Femur (tissue), 1 donor: Measurements from ENCODE around the gene PDLIM5.

Experiments used
- DNase-seq: peaks from one replicate; pipeline ENCODE4 v3.0.0-alpha.2; 2017

The PDLIM5 gene

DNA sequence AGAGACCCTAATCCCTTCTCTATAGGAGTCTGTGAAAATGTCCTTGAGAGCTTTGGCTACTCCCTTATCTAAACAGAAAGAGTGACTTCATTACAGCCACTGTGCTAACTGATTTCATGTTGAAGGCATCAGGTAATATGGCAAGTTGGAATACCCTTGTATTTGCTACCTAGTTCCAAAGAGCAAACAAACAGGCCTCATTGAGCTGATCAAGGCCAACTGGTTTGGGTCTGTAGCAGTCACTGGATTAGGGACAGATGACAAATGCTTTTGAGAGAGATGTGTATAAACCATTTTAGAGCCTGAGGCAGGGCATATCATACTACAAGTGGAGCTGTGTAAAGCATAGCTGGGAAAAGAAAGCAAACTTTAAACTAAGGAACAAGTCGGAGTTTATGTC is 22.9 kb upstream of the PDLIM5 start:
- DNase-seq: no peak

DNA sequence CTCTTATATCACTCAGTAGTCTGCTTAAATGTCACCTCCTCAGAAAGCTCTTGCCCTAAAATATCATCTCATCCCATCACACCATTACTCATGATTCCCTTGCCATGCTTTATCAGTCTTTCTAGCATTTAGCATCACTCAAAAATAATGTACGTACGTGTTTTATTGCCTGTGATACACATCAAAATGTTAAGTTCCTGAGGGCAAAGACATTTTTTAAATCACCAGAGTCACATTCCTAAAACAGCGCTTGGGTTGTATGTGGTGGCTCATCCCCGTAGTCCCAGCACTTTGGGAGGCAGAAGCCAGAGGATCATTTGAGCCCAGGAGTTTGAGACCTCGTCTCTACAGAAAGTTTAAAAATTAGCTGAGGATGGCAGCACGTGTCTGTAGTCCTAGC is 21.3 kb upstream of the PDLIM5 start:
- no peak for DNase-seq

DNA sequence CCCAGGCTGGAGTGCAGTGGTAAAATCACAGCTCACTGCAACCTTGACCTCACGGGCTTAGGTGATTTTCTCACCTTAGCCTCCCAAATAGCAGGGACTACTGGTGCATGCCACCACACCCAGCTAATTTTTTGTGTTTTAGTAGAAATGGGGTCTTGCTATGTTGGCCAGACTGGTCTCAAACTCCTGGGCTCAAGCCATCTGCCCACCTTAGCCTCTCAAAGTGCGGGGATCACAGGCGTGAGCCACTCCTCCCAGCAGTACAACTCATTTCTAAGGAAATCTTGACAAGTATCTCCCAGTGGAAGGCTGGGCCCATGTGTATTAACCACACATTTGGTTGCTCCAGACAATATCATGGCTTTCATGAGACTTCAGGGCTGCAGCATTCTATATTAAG is 20.4 kb upstream of the PDLIM5 start:
- no peak for DNase-seq

DNA sequence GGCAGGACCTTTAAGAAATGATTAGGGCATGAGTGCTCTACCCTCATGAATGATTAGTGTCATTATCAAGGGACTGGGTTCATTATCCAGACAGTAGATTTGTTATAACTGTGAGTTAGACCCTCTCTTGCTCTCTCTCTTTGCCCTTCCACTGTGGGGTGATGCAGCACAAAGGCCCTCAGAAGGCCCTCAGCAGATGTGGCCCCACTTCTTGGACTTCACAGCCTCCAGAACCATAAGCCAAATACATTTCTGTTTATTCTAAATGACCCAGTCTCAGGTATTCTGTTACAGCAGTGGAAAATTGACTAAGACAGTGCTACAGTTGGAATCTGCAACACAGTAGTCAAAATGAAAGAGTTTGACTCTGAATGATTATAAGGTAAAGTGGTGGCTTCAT is 17.2 kb upstream of the PDLIM5 start:
- no peak for DNase-seq

DNA sequence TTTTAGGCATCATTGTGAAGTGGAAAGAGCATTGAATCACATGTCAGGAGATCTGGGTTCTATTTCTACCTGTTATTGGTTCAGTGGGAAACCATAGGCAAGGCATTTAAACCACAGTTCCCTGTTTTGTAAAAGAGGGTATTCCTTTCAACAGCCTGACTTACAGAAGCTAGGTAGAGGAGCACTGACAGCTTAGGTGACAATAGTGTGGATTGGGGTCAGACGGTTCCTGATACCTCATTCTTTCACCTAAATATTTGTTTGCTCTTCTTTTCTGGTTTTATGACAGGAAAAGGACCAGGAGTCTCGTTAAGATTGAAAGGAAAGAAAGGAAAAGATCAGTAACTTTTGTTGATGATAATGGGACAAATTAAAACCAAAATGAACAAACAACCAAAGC is 15.9 kb upstream of the PDLIM5 start:
- no peak for DNase-seq

DNA sequence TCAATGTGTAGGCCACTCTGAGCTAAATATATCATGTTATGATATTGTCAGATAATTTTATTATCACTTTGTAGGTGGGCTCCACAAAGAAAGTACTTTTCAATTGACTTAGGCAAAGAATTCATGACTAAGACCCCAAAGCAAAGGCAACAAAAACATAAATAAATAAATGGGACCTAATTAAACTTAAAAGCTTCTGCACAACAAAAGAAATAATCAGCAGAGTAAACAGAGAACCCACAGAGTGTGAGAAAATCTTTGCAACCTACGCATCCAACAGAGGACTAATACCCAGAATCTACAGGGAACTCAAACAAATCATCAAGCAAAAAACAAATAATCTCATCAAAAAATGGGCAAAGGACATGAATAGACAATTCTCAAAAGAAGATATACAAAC is 15.2 kb upstream of the PDLIM5 start:
- DNase-seq: no peak

DNA sequence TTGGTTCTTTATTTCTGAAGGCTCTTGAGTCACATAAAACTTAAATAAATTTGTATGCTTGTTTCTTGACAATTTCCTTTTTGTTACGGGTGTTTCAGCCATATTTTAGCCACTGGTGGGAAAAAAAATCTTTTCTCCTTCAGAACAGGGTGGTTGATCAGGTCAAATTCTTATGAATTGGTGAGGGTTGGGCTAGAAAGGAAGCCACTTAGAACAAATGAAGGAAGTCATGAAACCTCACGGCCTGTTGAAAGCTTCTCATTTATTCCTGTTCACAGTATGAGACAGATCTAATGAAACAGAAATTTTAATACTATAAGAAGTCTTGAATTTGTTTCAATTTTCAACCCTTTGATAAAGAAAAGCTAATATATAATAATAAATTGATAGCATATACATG is 12.1 kb upstream of the PDLIM5 start:
- DNase-seq: no peak

DNA sequence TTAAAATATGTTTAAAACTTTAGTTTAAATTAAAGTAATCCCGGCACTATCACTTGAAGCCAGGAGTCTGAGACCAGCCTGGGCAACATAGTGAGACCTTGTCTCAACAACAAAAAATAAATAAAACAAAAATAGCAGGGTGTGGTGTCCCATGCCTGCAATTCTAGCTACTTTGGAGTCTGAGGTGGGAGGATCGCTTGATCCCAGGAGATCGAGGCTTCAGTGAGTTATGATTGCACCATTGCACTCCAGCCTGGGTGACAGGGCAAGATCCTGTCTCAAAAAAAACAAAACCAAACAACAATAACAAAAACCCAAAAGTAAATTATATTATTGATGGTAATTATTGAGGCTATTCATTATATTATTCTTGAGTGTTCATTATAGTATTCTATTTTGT is 9.9 kb upstream of the PDLIM5 start:
- DNase-seq: no peak

DNA sequence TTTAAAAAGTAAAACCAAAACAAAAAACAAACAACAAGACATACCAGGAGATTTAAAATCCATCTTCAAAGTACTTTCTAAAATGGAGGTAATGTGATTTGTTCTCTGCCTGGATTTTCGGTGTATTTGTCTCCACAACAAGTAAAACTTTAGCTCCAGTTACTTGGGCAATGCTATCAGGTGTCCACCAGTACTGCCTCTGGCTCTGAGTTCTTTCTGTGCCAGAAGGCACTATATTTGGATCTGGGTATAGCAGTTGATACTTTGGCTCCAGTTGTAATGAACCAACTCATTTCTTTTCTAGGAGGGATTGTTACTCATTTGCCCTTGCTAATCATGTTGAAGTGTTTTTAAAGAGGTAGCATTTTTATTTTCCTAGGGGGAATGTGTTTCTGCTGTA is 9.5 kb upstream of the PDLIM5 start:
- DNase-seq: no peak

DNA sequence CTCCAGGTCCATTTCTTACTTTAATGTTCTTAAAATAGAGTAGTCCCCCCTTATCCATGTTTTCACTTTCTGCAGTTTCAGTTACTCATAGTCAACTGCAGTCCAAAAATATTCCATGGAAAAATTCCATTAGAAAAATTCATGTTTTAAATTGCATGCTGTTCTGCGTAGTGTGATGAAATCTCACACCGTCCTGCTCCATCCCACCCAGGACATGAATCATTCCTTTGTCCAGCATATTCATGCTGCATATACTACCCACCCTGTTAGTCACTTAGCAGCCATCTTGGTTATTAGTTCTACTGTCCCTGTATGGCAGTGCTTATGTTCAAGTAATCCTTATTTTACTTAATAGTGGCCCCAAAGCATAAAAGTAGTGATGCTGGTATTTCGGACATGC is 5.4 kb upstream of the PDLIM5 start:
- no peak for DNase-seq

DNA sequence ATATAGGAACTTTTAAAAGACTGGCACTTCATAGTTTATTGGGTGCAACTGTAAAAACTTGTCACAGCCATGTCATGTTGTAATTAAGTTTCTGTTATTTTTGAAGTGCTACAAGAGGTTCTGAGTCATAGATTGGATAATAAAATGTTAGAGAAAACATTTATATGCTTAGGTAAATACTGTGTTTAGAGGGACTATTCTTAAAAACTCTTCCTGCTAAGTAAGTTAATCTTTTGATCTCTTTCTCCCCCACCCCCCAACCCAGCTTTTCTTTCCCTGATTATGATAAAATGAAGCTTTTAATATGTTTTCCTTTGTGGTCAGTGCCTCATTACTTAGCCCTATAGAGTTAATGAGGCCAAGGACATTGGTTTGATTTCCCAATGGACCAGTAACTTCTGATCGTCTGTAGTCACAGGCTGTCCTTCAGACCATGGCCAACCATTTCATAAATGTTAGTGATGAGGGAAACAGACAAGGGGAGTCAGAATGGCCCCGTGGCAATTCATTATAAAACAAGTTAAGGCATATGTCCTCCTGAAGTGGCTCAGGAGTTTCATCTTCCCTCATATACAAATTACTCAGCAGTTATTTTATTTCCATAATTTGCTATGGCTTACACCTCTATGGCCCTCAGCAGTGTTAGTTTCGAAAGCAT is 3.9 kb upstream of the PDLIM5 start:
- no peak for DNase-seq

DNA sequence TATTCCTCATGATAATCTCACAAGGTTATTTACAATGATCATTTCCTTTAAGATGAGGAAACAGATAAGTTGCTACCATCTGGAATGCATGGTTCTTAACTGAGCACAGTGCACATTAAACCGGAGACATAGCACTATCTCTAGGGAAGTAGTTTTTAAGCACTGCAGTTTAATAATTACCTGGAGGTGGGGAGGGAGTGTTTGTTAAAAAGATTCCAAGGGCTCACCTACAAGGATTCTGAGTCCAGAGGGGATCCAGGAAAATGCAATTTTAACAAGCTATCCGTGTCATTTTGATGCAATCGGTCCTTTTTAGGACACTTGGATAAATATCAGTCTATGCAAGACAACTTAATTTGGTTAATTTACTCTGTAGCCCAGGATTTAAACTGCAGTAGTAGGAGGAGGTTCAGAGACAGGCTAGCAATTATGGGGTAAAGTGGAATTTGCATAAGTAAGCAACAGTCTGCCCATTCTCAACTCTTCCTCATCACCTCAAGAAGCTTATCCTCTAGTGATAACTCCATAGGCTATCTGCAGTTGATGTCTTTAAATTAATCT is 2.8 kb upstream of the PDLIM5 start:
- DNase-seq: no peak

DNA sequence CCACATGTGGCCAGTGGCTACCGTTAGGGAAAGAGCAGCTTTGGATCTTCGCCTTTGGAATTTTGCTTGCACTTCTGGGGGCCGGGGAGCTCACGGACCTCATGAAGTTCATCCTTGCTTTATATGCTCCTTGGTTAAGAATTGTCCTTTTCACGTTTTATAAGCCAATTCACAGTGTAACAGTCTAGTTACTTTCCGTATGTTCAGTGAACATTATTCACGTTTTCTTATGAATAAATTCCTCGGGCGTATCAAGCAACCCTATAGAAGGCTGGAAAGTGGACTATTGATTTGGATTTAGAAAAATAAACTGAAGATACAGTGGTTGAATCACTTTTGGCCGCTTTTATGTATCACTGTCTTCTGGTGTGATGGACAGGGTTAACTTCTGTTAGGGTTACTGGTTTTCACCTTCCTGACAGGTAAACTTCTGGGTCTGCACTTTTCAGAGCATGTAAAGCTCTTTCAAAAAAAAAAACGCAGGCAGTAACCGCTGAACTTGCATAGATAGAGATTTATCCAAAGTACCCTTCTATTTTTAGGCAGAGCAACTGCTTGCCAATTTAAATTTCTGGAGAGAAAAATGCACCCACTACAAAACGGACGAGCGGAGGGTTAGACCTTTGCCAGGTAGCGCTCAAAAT is 569 bp upstream of the PDLIM5 start:
- no peak for DNase-seq

DNA sequence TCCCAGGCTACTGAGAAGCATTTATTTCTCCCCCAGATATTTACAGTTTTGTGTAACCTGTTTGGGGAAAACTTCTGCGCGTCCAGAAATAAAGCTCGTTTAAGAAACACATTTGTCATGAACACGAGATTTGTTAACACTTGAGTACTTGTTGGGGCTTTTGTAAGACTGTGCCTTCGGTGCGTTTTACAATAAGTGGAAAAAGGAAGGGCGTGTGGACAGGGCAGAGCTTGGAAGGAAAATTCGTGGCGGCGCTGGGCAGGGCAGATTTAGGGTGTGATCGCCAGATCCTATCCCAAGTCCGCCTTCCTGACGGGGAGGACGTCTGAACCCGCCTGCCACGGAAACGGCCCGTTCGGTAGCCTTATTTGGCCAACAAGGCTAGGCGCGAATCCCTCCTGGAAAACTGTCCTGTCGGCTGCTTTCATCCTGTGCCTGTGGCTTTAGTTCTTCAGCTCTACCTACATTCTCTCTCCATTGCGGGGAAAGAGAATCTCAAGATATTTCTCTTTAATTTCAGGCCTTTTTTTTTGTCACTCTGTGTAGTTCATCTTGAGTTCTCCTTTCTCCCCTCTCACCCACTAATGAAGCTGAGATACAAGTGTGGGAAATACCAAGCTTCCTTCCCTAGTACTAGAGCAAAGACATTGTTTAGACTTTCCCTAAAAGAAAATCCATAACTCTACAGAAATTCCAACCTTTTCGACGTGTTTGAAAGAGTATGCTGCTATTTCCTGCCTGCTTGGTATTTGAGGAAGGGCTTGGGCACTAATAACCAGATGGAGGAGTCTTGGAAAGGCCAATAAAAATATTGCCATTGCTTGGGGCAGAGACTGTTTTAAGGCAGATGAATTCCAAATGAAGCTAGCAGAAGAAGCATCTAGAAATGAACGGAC is 982 bp downstream of the PDLIM5 start:
- DNase-seq: peak; percentile 90

DNA sequence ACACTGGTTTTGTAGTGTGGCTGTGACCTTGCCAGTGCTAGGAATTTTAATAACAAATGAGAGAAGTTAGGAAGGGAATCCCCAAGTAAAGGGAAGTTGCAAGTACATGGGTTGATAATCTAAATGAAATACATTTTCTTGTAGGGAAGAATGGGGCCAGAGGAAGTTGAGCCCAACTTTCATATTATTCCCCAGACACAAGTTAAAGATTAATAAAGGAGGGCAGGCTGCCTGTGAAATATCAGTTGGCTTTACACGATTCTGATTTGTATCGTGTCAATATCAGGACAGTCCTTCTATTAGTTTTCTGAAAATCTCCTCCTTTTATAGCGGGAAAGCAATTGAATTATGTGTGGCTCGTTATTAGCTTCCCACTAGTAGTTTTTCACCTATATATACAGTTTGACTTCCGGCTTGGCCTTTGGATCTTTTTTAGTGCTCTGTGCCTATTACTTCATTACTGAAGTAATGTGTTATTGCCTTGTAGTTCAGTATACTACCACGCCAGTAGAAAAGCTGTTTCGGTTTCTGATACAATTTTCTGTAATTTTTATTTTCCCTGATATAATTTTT is 1.7 kb downstream of the PDLIM5 start:
- no peak for DNase-seq

DNA sequence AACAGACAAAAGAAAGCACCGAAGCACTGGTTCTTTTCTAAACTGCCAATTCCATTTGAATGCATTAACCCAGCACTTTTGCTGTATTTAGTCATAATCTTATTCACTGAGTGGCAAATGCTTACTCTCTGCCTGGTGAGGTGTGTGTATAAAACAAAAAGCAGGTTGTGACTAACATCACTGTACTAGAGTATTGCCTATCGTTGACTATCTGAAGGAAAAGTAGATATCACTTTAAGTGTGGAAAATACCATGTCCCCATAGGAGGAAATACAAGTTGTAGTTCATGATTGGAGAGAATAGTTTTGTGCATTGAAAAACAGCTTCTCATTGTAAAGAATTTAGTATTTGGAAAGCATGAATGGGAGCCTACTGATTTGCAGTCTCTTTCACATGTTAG is 2.7 kb downstream of the PDLIM5 start:
- no peak for DNase-seq

DNA sequence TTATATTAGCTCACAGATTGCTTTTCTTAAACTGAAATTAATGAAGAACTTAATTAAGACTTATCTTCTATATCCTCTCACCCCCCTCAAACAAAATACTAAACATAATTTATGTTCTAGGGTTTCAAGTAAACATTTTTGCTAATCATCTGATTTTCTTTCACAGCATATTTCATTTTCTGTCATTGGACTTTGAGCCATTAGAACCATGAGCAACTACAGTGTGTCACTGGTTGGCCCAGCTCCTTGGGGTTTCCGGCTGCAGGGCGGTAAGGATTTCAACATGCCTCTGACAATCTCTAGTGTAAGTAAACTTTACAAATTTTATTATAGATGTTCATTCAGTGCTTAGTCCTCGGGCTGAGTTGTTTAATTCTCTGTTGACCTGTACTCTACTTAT is 3.3 kb downstream of the PDLIM5 start:
- peak; percentile 53 for DNase-seq

DNA sequence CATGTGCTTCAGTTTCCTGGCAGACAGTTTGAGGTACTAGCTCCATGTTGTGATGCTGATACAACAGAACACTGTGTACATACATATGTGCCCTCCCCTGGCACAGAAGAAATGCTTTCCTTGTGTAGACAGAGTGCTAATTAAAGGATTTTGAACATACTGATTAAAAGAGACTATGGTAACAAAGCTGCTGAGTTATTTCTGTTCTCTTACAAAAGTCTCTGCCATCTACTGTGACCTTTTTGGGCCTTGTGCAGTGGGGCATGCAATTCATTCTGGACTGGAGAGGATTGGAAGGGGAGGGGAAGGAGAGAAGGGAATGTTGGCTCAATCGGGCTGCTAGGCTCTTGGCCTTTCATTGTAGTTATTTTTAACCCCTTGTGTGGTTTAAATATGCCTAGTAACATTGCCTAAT is 6.0 kb downstream of the PDLIM5 start:
- DNase-seq: no peak

DNA sequence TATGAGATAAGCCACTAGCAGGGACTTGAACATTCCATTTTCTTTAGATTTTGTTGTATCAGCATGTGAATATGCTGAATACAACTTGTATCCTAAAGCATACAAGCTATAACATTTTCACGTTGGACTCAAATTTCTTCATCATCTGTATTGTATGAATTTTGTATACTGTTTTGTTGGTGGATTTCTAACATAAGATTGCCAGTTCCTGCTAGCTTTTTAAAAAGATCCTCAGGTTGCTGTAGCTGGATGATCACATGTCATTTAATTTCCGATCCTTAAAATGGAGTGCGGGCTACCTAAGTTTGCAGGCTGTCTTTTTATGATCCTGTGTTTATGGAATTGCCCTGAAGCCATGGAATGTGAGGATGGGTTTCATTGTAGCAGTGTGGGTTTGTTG is 6.9 kb downstream of the PDLIM5 start:
- DNase-seq: no peak

DNA sequence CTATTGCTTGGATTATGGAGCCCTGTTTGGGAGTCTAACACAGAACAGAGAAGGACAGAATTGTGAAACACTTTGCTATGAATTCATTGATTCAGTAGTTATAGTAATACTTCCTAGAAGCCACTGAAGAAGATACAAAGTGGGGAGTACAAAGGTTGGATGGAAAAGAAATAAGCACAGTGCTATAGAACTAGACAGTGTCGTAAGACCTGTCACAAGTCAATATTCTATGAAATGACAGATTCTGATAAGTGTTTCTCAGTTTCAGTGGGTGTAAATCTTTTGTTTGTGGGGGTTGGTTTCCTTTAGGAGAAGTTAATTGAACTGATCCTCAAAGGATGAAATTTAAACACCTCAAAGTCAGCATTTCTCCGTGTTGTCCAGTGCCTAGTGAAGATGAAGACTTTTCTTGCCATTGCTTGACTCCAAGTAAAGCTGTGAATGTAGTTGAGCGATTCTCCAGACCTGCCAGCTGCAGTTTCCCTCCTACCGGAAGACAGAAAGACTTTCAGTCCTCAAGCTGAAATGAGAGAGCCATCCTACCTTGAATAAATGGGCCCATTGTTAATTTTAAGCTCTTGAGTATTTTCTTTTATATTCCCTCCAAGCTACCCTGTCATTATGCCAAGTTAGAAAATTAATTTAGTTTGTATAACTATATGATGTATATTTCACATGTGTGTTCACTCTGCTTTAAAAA is 7.9 kb downstream of the PDLIM5 start:
- DNase-seq: no peak

DNA sequence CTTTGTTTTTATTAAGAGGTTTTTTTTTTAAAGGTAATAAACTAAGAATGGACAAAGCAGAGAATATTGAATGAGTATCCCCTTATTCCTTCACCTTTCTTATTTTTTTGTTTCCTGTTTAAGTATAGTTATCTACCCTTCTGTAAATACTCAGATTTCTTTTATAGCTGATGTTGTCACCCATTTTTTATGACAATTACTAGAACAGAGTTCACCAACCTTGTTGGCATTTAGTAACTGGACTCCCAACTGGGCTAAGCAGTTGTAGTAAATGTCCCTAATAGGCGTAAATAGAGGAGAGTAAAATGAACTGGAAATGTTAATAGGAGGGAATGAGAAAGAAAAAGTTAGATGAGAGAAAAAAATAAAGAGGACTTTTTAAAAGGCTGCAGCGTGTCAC is 9.8 kb downstream of the PDLIM5 start:
- DNase-seq: no peak

DNA sequence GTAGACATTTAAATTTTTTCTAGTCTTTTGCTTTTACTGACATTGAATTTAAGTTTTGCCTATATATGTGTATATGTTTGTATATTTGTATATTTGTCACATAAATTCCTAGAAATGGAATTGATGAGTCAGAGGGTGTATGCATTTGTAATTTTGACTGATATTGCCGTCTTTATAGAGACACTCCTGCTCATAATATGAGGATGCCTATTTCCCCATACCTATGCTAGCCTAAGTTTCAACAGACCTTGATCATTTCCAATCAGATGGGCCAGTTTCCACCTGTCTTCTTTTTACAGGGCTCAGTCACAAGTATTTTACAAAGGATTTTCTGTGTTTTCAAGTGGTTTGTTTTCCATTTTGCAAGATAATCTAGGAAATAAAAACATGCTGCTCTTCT is 10.8 kb downstream of the PDLIM5 start:
- DNase-seq: no peak

DNA sequence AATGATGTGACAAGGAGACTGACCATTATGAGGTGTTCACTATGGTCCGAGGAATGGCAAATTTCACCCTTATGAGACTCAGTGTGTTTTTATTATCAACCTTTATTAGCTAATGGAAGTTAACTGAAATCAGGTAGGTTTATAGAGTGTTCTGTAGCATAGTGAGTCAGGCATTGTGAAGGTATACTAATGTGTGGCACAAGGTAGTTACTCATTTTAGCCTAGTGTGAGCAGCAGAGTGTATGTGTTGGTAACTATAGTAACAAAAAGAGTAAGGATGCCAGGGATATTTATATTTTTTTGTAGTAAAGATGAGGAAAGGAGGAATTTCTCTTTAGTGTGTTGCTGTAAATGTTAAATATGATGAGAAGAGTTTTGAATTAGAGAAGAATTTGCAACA is 12.0 kb downstream of the PDLIM5 start:
- no peak for DNase-seq
